ENCODE measurements around the gene SMU1.

- no peak for TF ChIP-seq CTCF (IDR thresholded peaks at IDR 0.05)
- TF ChIP-seq POLR2A (IDR thresholded peaks at IDR 0.05): no peak
These were observed 31.3 kb upstream of the SMU1 start for GRCh38 chr9:33107762-33108161.

All from adrenal gland (tissue), 5 donors.